IMR-90 (cell line): ENCODE results near the gene TSPEAR.

Source experiments
- BHLHE40 ChIP-seq: fragments of 150-350 bp; IDR thresholded peaks from 2 replicates; pipeline ENCODE4 v1.6.1; 2016; ENCODE audit warnings: mild to moderate bottlenecking, low read depth, low read length
- CEBPB ChIP-seq: IDR thresholded peaks from 2 replicates; pipeline ENCODE4 v1.6.1; 2012; ENCODE audit warnings: low read depth, low read length, improper control_type of control experiment
- CHD1 ChIP-seq: IDR thresholded peaks from 2 replicates; pipeline ENCODE4 v1.6.1; 2012; ENCODE audit warnings: low read depth, low read length, improper control_type of control experiment
- FOS ChIP-seq: fragments of 150-350 bp; IDR thresholded peaks from 2 replicates; pipeline ENCODE4 v1.6.1; 2016; ENCODE audit warnings: low read depth, low read length
- MAFK ChIP-seq: IDR thresholded peaks from 2 replicates; pipeline ENCODE4 v1.6.1; 2012; ENCODE audit warnings: low read depth, low read length, improper control_type of control experiment
- MAZ ChIP-seq: IDR thresholded peaks from 2 replicates; pipeline ENCODE4 v1.6.1; 2012; ENCODE audit warnings: low read depth, mild to moderate bottlenecking, low read length, improper control_type of control experiment, moderate library complexity, borderline replicate concordance
- MXI1 ChIP-seq: IDR thresholded peaks from 2 replicates; pipeline ENCODE4 v1.6.1; 2012; ENCODE audit warnings: low read depth, mild to moderate bottlenecking, low read length, moderate library complexity, borderline replicate concordance
- POLR2A ChIP-seq: IDR thresholded peaks from 2 replicates; pipeline ENCODE4 v1.6.1; 2012; ENCODE audit warnings: mild to moderate bottlenecking, low read depth, low read length
- RAD21 ChIP-seq: IDR thresholded peaks from 2 replicates; pipeline ENCODE4 v1.6.1; 2012; ENCODE audit warnings: low read length, improper control_type of control experiment
- RFX5 ChIP-seq: IDR thresholded peaks from 2 replicates; pipeline ENCODE4 v1.8.0; 2012; ENCODE audit warnings: low read depth, mild to moderate bottlenecking, low read length, moderate library complexity
- SMC3 ChIP-seq: fragments of 150-350 bp; IDR thresholded peaks from 2 replicates; pipeline ENCODE4 v1.6.1; 2016; ENCODE audit warnings: low read depth, mild to moderate bottlenecking, antibody characterized with exemption, low read length, moderate library complexity
- TF ChIP-seq, protein P1 (sequence below): conservative IDR thresholded peaks from 2 replicates; pipeline ENCODE4 v1.5.1; 2012; ENCODE audit warnings: mild to moderate bottlenecking, low read depth, low read length, improper control_type of control experiment
- TF ChIP-seq, protein P2 (sequence below): fragments of 150-350 bp; IDR thresholded peaks from 2 replicates; pipeline ENCODE4 v1.6.1; 2016; ENCODE audit warnings: low read depth, mild to moderate bottlenecking, low read length, moderate library complexity, borderline replicate concordance

DNA sequence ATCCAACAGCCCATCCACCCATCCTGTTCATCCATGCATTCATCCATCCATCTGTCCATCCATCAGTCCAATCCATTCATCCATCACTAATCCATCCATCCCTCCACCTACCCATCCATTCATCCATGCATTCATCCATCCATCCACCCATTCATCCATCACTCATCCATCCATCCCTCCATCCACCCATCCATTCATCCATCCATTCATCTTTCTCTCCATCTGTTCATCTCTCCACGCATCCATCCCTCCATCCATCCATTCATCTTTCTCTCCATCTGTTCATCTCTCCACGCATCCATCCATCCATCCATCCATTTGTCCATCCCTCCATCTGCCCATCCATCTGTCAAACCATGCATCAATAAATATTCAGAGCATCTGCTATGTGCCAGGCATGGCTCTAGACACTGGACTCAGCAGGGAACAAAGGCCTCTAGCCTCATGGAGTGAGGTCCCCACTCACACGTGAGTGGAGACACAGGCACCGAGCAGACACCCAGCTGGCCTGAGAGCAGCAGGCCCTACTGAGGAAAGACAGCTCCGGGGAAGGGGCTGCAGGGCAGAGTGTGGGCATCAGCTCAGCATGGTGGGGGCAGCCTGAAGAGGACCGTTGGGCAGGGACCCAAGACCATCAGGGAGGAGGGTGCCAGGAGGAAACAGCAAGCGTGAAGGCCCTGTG, 181.0 kb downstream of the TSPEAR start:
- TF ChIP-seq, protein P1, sequence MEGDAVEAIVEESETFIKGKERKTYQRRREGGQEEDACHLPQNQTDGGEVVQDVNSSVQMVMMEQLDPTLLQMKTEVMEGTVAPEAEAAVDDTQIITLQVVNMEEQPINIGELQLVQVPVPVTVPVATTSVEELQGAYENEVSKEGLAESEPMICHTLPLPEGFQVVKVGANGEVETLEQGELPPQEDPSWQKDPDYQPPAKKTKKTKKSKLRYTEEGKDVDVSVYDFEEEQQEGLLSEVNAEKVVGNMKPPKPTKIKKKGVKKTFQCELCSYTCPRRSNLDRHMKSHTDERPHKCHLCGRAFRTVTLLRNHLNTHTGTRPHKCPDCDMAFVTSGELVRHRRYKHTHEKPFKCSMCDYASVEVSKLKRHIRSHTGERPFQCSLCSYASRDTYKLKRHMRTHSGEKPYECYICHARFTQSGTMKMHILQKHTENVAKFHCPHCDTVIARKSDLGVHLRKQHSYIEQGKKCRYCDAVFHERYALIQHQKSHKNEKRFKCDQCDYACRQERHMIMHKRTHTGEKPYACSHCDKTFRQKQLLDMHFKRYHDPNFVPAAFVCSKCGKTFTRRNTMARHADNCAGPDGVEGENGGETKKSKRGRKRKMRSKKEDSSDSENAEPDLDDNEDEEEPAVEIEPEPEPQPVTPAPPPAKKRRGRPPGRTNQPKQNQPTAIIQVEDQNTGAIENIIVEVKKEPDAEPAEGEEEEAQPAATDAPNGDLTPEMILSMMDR = no peak
- TF ChIP-seq MAFK (no peak), CHD1 (no peak), FOS (no peak), POLR2A (no peak), SMC3 (no peak), CEBPB (no peak), RFX5 (no peak), RAD21 (no peak), BHLHE40 (no peak), MXI1 (no peak), MAZ (no peak)
- TF ChIP-seq, protein P2, sequence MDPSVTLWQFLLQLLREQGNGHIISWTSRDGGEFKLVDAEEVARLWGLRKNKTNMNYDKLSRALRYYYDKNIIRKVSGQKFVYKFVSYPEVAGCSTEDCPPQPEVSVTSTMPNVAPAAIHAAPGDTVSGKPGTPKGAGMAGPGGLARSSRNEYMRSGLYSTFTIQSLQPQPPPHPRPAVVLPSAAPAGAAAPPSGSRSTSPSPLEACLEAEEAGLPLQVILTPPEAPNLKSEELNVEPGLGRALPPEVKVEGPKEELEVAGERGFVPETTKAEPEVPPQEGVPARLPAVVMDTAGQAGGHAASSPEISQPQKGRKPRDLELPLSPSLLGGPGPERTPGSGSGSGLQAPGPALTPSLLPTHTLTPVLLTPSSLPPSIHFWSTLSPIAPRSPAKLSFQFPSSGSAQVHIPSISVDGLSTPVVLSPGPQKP = no peak
